Breast epithelium (tissue), 3 donors: ENCODE data around the gene SLC6A3.

ENCODE experiments used
- CTCF ChIP-seq, 3 donors: fragments of 450-650 bp; IDR thresholded peaks; one replicate each; pipeline ENCODE4 v1.5.1; 2016 to 2017; ENCODE audit warnings: antibody characterized with exemption in 3 of 3, mild to moderate bottlenecking in 3 of 3, moderate library complexity in 3 of 3
- POLR2AphosphoS5 ChIP-seq, 3 donors: sonication (generic); formaldehyde crosslinking; IDR thresholded peaks; one replicate each; pipeline ENCODE4 v1.6.1; 2017; ENCODE audit warnings: antibody characterized with exemption in 3 of 3

- TF ChIP-seq POLR2AphosphoS5 (IDR thresholded peaks at IDR 0.05) (no peak), CTCF (IDR thresholded peaks at IDR 0.05) (no peak)
Measured at GRCh38 chr5:1357946-1358725, 87.1 kb downstream of the SLC6A3 start.
